CD4-positive, alpha-beta T cell (primary cell): ENCODE results near the gene AADACL4. TPM values are rescaled to one million over a fixed set of nuclear protein-coding genes. Genes with fewer than 3 reads are reported as not detected.

Source experiments
- ATAC-seq: fragments of 200-7000 bp; cut with Tn5 transposase; one replicate; pipeline ENCODE4 v1.10.0; 2022; ENCODE audit warnings: mild to moderate bottlenecking; ENCODE audit not compliant: poor library complexity
- CTCF ChIA-PET: fragments of 350-600 bp; sonication (Branson Sonifier 250); formaldehyde crosslinking; loops from one replicate; lab custom pipeline; 2021; ENCODE audit warnings: antibody characterized with exemption, inconsistent platforms; lab: Charles Lee
- POLR2A ChIA-PET: fragments of 350-600 bp; sonication (Branson Sonifier 250); formaldehyde crosslinking; loops from one replicate; lab custom pipeline; 2021; ENCODE audit warnings: antibody characterized with exemption, inconsistent platforms; lab: Charles Lee
- DNase-seq, 14 experiments: peaks; one replicate each; pipeline ENCODE4 v3.0.0-alpha.2; 2013 to 2020; ENCODE audit warnings: mixed read lengths in 2 of 14
- H3K27ac ChIP-seq, 2 donors: one replicate each; pipeline versions ENCODE4 v1.5.1 to v1.7.0; 2013; ENCODE audit warnings: low read length in 2 of 2, low read depth in 1 of 2, mild to moderate bottlenecking in 1 of 2
- H3K27me3 ChIP-seq, 2 experiments: 1 replicate in 1 of 2; 2 replicates in 1 of 2; pipeline versions ENCODE4 v1.6.1 to v1.7.0; 2013; ENCODE audit warnings: low read length in 2 of 2, control low read depth in 1 of 2, mild to moderate bottlenecking in 1 of 2, moderate library complexity in 1 of 2; ENCODE audit not compliant: insufficient read depth in 2 of 2, control insufficient read depth in 1 of 2
- H3K36me3 ChIP-seq: one replicate; pipeline ENCODE4 v1.6.1; 2013; ENCODE audit warnings: low read length, control low read depth; ENCODE audit not compliant: insufficient read depth
- H3K4me1 ChIP-seq: one replicate; pipeline ENCODE4 v1.6.1; 2013; ENCODE audit warnings: low read length, control low read depth; ENCODE audit not compliant: insufficient read depth
- H3K4me3 ChIP-seq: one replicate; pipeline ENCODE4 v1.5.1; 2013; ENCODE audit warnings: mild to moderate bottlenecking, low read length, moderate library complexity
- H3K9me3 ChIP-seq, 2 experiments: 1 replicate in 1 of 2; 2 replicates in 1 of 2; pipeline versions ENCODE4 v1.6.1 to v1.7.0; 2013; ENCODE audit warnings: low read length in 2 of 2, mild to moderate bottlenecking in 2 of 2, control low read depth in 1 of 2, moderate library complexity in 1 of 2; ENCODE audit not compliant: control insufficient read depth in 1 of 2, insufficient read depth in 1 of 2
- H3K27ac Mint-ChIP-seq: one replicate; pipeline ENCODE4 v1.8.0; 2020; ENCODE audit warnings: mixed read lengths
- H3K27me3 Mint-ChIP-seq: one replicate; pipeline ENCODE4 v1.8.0; 2021; ENCODE audit warnings: mixed read lengths
- H3K36me3 Mint-ChIP-seq: one replicate; pipeline ENCODE4 v1.8.0; 2021; ENCODE audit warnings: low read depth, mixed read lengths
- H3K4me1 Mint-ChIP-seq: one replicate; pipeline ENCODE4 v1.8.0; 2021; ENCODE audit warnings: low read depth, mixed read lengths
- H3K4me3 Mint-ChIP-seq: one replicate; pipeline ENCODE4 v1.8.0; 2020; ENCODE audit warnings: mild to moderate bottlenecking, mixed read lengths
- H3K9me3 Mint-ChIP-seq: one replicate; pipeline ENCODE4 v1.8.0; 2020; ENCODE audit warnings: mixed read lengths
- CTCF ChIP-seq: fragments of 200-600 bp; IDR thresholded peaks from one replicate; pipeline ENCODE4 v1.8.0; 2022; ENCODE audit warnings: antibody characterized with exemption, mild to moderate bottlenecking
- intact Hi-C, 2 experiments: fragments of 100-400 bp; cut with DNase I in 1 of 2; cut with micrococcal nuclease in 1 of 2; formaldehyde crosslinking; loops; one replicate each; pipeline versions ENCODE4 v1.15.1 to v1.9.0; 2023 to 2025; cut with DNase I, micrococcal nuclease
- total RNA-seq, 174 experiments: library from RNA in 2 of 174; stranded (reverse) in 2 of 174; gene quantifications; one replicate each; pipeline ENCODE4 v1.2.3 and lab custom pipeline; 2021 to 2026

Gene AADACL4
- total RNA-seq, 2 experiments from 2014 or later, result not detected

GRCh38 chr1:12706061-12706460 lies 62.2 kb downstream of the AADACL4 start:
- H3K4me1 Mint-ChIP-seq, result no peaks in the 10 kb centered on the region
- peaks cover 3% of the 10 kb centered on the region for H3K9me3 Mint-ChIP-seq
- Histone ChIP-seq H3K4me3 (no peak overlapping the region), H3K4me1 (no peaks in the 10 kb centered on the region), H3K27me3 (peaks cover 3 to 13% of the 10 kb centered on the region in 2 experiments), H3K9me3 (peaks cover 9 to 16% of the 10 kb centered on the region in 2 experiments), H3K36me3 (no peaks in the 10 kb centered on the region), H3K27ac (no peak overlapping the region)
- intact Hi-C loops, result no loop called here
- ChIA-PET CTCF (no interaction called here), POLR2A (no interaction called here)
- H3K36me3 Mint-ChIP-seq, result no peaks in the 10 kb centered on the region
- no peak overlapping the region for H3K27ac Mint-ChIP-seq
- H3K4me3 Mint-ChIP-seq, result no peak overlapping the region
- TF ChIP-seq CTCF, result no peak
- peaks cover 10% of the 10 kb centered on the region for H3K27me3 Mint-ChIP-seq
- DNase-seq (no peak), ATAC-seq (no peak)

- Histone ChIP-seq H3K27me3 (peaks cover 4 to 5% of the 10 kb centered on the region in 2 experiments), H3K4me3 (no peak overlapping the region), H3K9me3 (peaks cover 0 to 10% of the 10 kb centered on the region in 2 experiments), H3K36me3 (no peaks in the 10 kb centered on the region), H3K27ac (no peak overlapping the region), H3K4me1 (no peaks in the 10 kb centered on the region)
- CTCF ChIA-PET, result no interaction called here
- Mint-ChIP-seq H3K36me3 (no peaks in the 10 kb centered on the region), H3K4me1 (no peaks in the 10 kb centered on the region), H3K27me3 (peaks cover 5% of the 10 kb centered on the region), H3K27ac (no peak overlapping the region), H3K9me3 (peaks cover 3% of the 10 kb centered on the region), H3K4me3 (no peak overlapping the region)
- ATAC-seq, result no peak
- no peak for TF ChIP-seq CTCF
- DNase-seq, result no peak
- POLR2A ChIA-PET, result no interaction called here
- intact Hi-C loops, result no loop called here
Measured at GRCh38 chr1:12708396-12709090, 64.7 kb downstream of the AADACL4 start.

GRCh38 chr1:12709091-12709491 lies 65.2 kb downstream of the AADACL4 start:
- peaks cover 5% of the 10 kb centered on the region for H3K27me3 Mint-ChIP-seq

More at GRCh38 chr1:12709091-12709491, 65.2 kb downstream of the AADACL4 start:
- no peak overlapping the region for H3K4me3 ChIP-seq
- no peaks in the 10 kb centered on the region for H3K4me1 Mint-ChIP-seq
- H3K36me3 ChIP-seq, result no peaks in the 10 kb centered on the region
- ATAC-seq, result no peak
- no peak overlapping the region for H3K27ac ChIP-seq
- TF ChIP-seq CTCF, result no peak
- peaks cover 4 to 5% of the 10 kb centered on the region in 2 experiments for H3K27me3 ChIP-seq
- DNase-seq, result no peak
- H3K4me3 Mint-ChIP-seq, result no peak overlapping the region
- no peaks in the 10 kb centered on the region for H3K36me3 Mint-ChIP-seq
- intact Hi-C loops, result no loop called here
- H3K9me3 Mint-ChIP-seq, result peaks cover under 1% of the 10 kb centered on the region
- no peak overlapping the region for H3K27ac Mint-ChIP-seq
- ChIA-PET CTCF (no interaction called here), POLR2A (no interaction called here)
- peaks cover 0 to 5% of the 10 kb centered on the region in 2 experiments for H3K9me3 ChIP-seq
- H3K4me1 ChIP-seq, result no peaks in the 10 kb centered on the region
